Esophagus (tissue), 2 donors: ENCODE results near the gene ZNF282. TPM values are rescaled to one million over a fixed set of nuclear protein-coding genes. Genes with fewer than 3 reads are reported as not detected.

Source experiments
- H3K27ac ChIP-seq, 2 donors: one replicate each; pipeline ENCODE4 v1.5.1; 2013; ENCODE audit warnings: low read depth in 2 of 2, mild to moderate bottlenecking in 2 of 2, inconsistent platforms in 1 of 2, low read length in 1 of 2, moderate library complexity in 1 of 2
- H3K27me3 ChIP-seq, 2 donors: one replicate each; pipeline ENCODE4 v1.6.1; 2013; ENCODE audit warnings: low read length in 2 of 2, control low read depth in 1 of 2, mild to moderate bottlenecking in 1 of 2; ENCODE audit not compliant: insufficient read depth in 2 of 2, control insufficient read depth in 1 of 2
- H3K36me3 ChIP-seq, 2 donors: one replicate each; pipeline ENCODE4 v1.6.1; 2013; ENCODE audit warnings: low read length in 1 of 2; ENCODE audit not compliant: control insufficient read depth in 2 of 2, insufficient read depth in 2 of 2
- H3K4me1 ChIP-seq, 2 donors: one replicate each; pipeline ENCODE4 v1.6.1; 2013; ENCODE audit warnings: low read length in 1 of 2; ENCODE audit not compliant: control insufficient read depth in 2 of 2, insufficient read depth in 2 of 2
- H3K4me3 ChIP-seq, 2 donors: one replicate each; pipeline ENCODE4 v1.5.1; 2013; ENCODE audit warnings: low read length in 2 of 2, mild to moderate bottlenecking in 2 of 2, low read depth in 1 of 2, moderate library complexity in 1 of 2
- H3K9me3 ChIP-seq, 2 donors: one replicate each; pipeline ENCODE4 v1.6.1; 2013; ENCODE audit warnings: mild to moderate bottlenecking in 2 of 2, low read depth in 1 of 2, low read length in 1 of 2, moderate library complexity in 1 of 2; ENCODE audit not compliant: control insufficient read depth in 2 of 2, insufficient read depth in 1 of 2
- WGBS, 2 donors: extraction: QIAGEN DNeasy Blood & Tissue Kit; methylation state at CpG; one replicate each; pipeline ENCODE4 v1.1.7; 2013; 5-methylcytosine and 5-hydroxymethylcytosine counted together
- polyA plus RNA-seq, 2 donors: library from polyadenylated mRNA; stranded (reverse); fragments of 200-250 nt; gene quantifications; one replicate each; pipeline ENCODE4 v1.2.3, GENCODE V29; 2013
- donor health status: healthy with polysubstance abuse.
- donor health status: Bipolar disorder and iron deficiency.

The ZNF282 gene
- 10 to 100 TPM in 1 of 2 donors, 1 to 10 TPM in 1; 9.5 to 11.7 TPM for polyA plus RNA-seq

- Histone ChIP-seq H3K4me3 (peak within 1 kb of the TSS; percentile 59 to 84), H3K27ac (peak within 1 kb of the TSS; percentile 90 to 93), H3K36me3 (peaks cover 4 to 18% of the 10 kb centered on the region in 2 donors), H3K27me3 (no peaks in the 10 kb centered on the region), H3K4me1 (peaks cover 2 to 12% of the 10 kb centered on the region in 2 donors), H3K9me3 (no peaks in the 10 kb centered on the region)
- 1% methylated on average over 66 to 97 of the region's 97 CpGs for WGBS, 2 donors
Measured at GRCh38 chr7:149195180-149196150, at the start of gene ZNF282. TSS of gene ZNF282 (plus strand) at chr7:149195546. CDS start at chr7:149195590, 44 bp downstream.

GRCh38 chr7:149147072-149147751 is 48.1 kb upstream of the ZNF282 start, which contains the start of gene ZNF398:
TSS of gene ZNF398 (plus strand) at chr7:149147453. CDS start at chr7:149147743, 290 bp downstream.
- 0 to 1% methylated on average over 66 to 79 of the region's 79 CpGs for WGBS, 2 donors
- H3K4me1 ChIP-seq: peaks cover 2 to 7% of the 10 kb centered on the region in 2 donors

GRCh38 chr7:149147752-149148653 is 47.3 kb upstream of the ZNF282 start:
- peaks cover 2 to 7% of the 10 kb centered on the region in 2 donors for H3K4me1 ChIP-seq
- 0 to 1% methylated on average over 65 to 86 of the region's 86 CpGs for WGBS, 2 donors
- H3K27me3 ChIP-seq: no peaks in the 10 kb centered on the region
- peak overlapping the region; percentile 93 to 96 for H3K27ac ChIP-seq
- H3K36me3 ChIP-seq: no peaks in the 10 kb centered on the region
- no peaks in the 10 kb centered on the region for H3K9me3 ChIP-seq
- peak overlapping the region; percentile 90 to 98 for H3K4me3 ChIP-seq

More at GRCh38 chr7:149147072-149147751, 48.1 kb upstream of the ZNF282 start, which contains the start of gene ZNF398:
- H3K27ac ChIP-seq: peak within 1 kb of the TSS; percentile 93 to 96
- no peaks in the 10 kb centered on the region for H3K36me3 ChIP-seq
- H3K27me3 ChIP-seq: no peaks in the 10 kb centered on the region
- H3K9me3 ChIP-seq: no peaks in the 10 kb centered on the region
- H3K4me3 ChIP-seq: peak within 1 kb of the TSS; percentile 90 to 98

GRCh38 chr7:149150981-149151380 is 44.4 kb upstream of the ZNF282 start:
- peak overlapping the region; percentile 24 to 34 for H3K27ac ChIP-seq
- peaks cover 0 to 8% of the 10 kb centered on the region in 2 donors for H3K36me3 ChIP-seq
- no peaks in the 10 kb centered on the region for H3K27me3 ChIP-seq
- no peak overlapping the region for H3K4me3 ChIP-seq
- H3K9me3 ChIP-seq: no peaks in the 10 kb centered on the region
- WGBS, 2 donors: 64 to 65% methylated on average over 4 of the region's 4 CpGs
- H3K4me1 ChIP-seq: peaks cover 2 to 9% of the 10 kb centered on the region in 2 donors

GRCh38 chr7:149153346-149153745 is 42.0 kb upstream of the ZNF282 start:
- Histone ChIP-seq H3K27ac (no peak overlapping the region), H3K4me1 (peaks cover 0 to 9% of the 10 kb centered on the region in 2 donors), H3K27me3 (no peaks in the 10 kb centered on the region), H3K36me3 (peaks cover 0 to 9% of the 10 kb centered on the region in 2 donors), H3K9me3 (no peaks in the 10 kb centered on the region), H3K4me3 (no peak overlapping the region)
- 88 to 93% methylated on average over 2 of the region's 2 CpGs for WGBS, 2 donors

GRCh38 chr7:149154056-149154455 is 41.3 kb upstream of the ZNF282 start:
- Histone ChIP-seq H3K27ac (no peak overlapping the region), H3K9me3 (no peaks in the 10 kb centered on the region), H3K36me3 (peaks cover 0 to 9% of the 10 kb centered on the region in 2 donors), H3K4me3 (no peak overlapping the region), H3K27me3 (no peaks in the 10 kb centered on the region), H3K4me1 (peaks cover 0 to 9% of the 10 kb centered on the region in 2 donors)
- WGBS, 2 donors: 78 to 79% methylated on average over 11 of the region's 11 CpGs

- H3K27me3 ChIP-seq: no peaks in the 10 kb centered on the region
- no peaks in the 10 kb centered on the region for H3K9me3 ChIP-seq
- WGBS, 2 donors: 90 to 91% methylated on average over 6 of the region's 6 CpGs
- peaks cover 0 to 4% of the 10 kb centered on the region in 2 donors for H3K4me1 ChIP-seq
- H3K4me3 ChIP-seq: no peak overlapping the region
- no peak overlapping the region for H3K27ac ChIP-seq
- peaks cover 0 to 12% of the 10 kb centered on the region in 2 donors for H3K36me3 ChIP-seq
Measured at GRCh38 chr7:149156898-149157297, 38.4 kb upstream of the ZNF282 start.

GRCh38 chr7:149161241-149161848 is 34.0 kb upstream of the ZNF282 start:
- Histone ChIP-seq H3K4me1 (no peaks in the 10 kb centered on the region), H3K27me3 (no peaks in the 10 kb centered on the region), H3K9me3 (no peaks in the 10 kb centered on the region), H3K4me3 (no peak overlapping the region), H3K27ac (no peak overlapping the region), H3K36me3 (peaks cover 0 to 10% of the 10 kb centered on the region in 2 donors)
- WGBS, 2 donors: 66 to 74% methylated on average over 5 of the region's 5 CpGs
